Psoas muscle (tissue), 8 donors: Measurements from ENCODE around the gene SLC7A5. TPM values are rescaled to one million over a fixed set of nuclear protein-coding genes. Genes with fewer than 3 reads are reported as not detected.

ENCODE experiments used
- ATAC-seq, 4 donors: fragments of 200-7000 bp; cut with Tn5 transposase; one replicate each; pipeline ENCODE4 v1.9.1; 2020; ENCODE audit warnings: moderate library complexity in 3 of 4, mild to moderate bottlenecking in 2 of 4
- DNase-seq, 2 donors: peaks; one replicate each; pipeline ENCODE4 v3.0.0-alpha.2; 2020
- H3K27ac ChIP-seq: fragments of 200-600 bp; one replicate; pipeline ENCODE4 v1.8.0; 2022
- H3K27me3 ChIP-seq, 3 donors: fragments of 200-600 bp in 1 of 3; one replicate each; pipeline versions ENCODE4 v1.6.1 to v1.8.0; 2013 to 2022; ENCODE audit warnings: low read length in 2 of 3, mild to moderate bottlenecking in 2 of 3, moderate library complexity in 1 of 3; ENCODE audit not compliant: insufficient read depth in 3 of 3
- H3K36me3 ChIP-seq, 2 donors: fragments of 200-600 bp in 1 of 2; one replicate each; pipeline versions ENCODE4 v1.6.1 to v1.8.0; 2013 to 2022; ENCODE audit warnings: low read depth in 1 of 2, mild to moderate bottlenecking in 1 of 2, moderate library complexity in 1 of 2; ENCODE audit not compliant: insufficient read depth in 1 of 2
- H3K4me1 ChIP-seq: fragments of 200-600 bp; one replicate; pipeline ENCODE4 v1.8.0; 2022
- H3K4me3 ChIP-seq: fragments of 200-600 bp; one replicate; pipeline ENCODE4 v1.8.0; 2022; ENCODE audit warnings: mild to moderate bottlenecking
- H3K9me3 ChIP-seq: fragments of 200-600 bp; one replicate; pipeline ENCODE4 v1.8.0; 2022
- CTCF ChIP-seq: fragments of 200-600 bp; IDR thresholded peaks from one replicate; pipeline ENCODE4 v1.8.0; 2022; ENCODE audit warnings: antibody characterized with exemption
- WGBS, 3 donors: extraction: QIAGEN DNeasy Blood & Tissue Kit; methylation state at CpG; one replicate each; pipeline versions ENCODE4 v1.1.6 to v1.1.7; 2013; 5-methylcytosine and 5-hydroxymethylcytosine counted together
- intact Hi-C, 2 donors: fragments of 100-400 bp; cut with DNase I; formaldehyde crosslinking; loops; one replicate each; pipeline versions ENCODE4 v1.11.0 to v1.14.2; 2022
- polyA plus RNA-seq, 3 donors: library from polyadenylated mRNA; stranded (reverse); fragments of 200-250 nt; gene quantifications; one replicate each; pipeline ENCODE4 v1.2.3, GENCODE V29; 2013
- total RNA-seq, 4 donors: library from RNA; stranded (reverse); fragmentation: NEBNext Ultra II Directional in 2 of 4; extraction: Animal tissue kit (Norgen Biotek cat#: 25700) in 2 of 4; gene quantifications; one replicate each; pipeline versions ENCODE4 v1.2.1 to v1.2.4, GENCODE V29; 2021 to 2023
- donor health status: healthy with polysubstance abuse.
- donor health status: DM: no; HTN: no; CAD: no; lungs with moderate emphysema.
- donor health status: Bipolar disorder and iron deficiency.
- donor health status: healthy.
- donor health status: DM: yes; HTN: yes; CAD: no.
- donor health status: DM: no; HTN: no; CAD: no.
- donor health status: DM: no; HTN: no; CAD: no.
- donor health status: DM: yes; HTN: yes; CAD: no.

The SLC7A5 gene
- total and polyA plus RNA-seq, 7 donors = 9.8 to 63.6 (median 20.2) TPM

GRCh38 chr16:87794485-87795078 is 74.7 kb downstream of the SLC7A5 start:
- Histone ChIP-seq H3K4me1 (peaks cover 8% of the 10 kb centered on the region), H3K27ac (no peak overlapping the region), H3K27me3 (no peaks in the 10 kb centered on the region), H3K4me3 (no peak overlapping the region), H3K36me3 (no peaks in the 10 kb centered on the region), H3K9me3 (no peaks in the 10 kb centered on the region)
- ATAC-seq = no peak
- DNase-seq = no peak
- TF ChIP-seq CTCF = no peak
- 88 to 93% (median 88%) methylated on average over 14 of the region's 14 CpGs for WGBS, 3 donors
- intact Hi-C loops = no loop called here

- H3K4me3 ChIP-seq = no peak overlapping the region
- no peak for ATAC-seq
- no peaks in the 10 kb centered on the region for H3K9me3 ChIP-seq
- no peaks in the 10 kb centered on the region for H3K36me3 ChIP-seq
- WGBS, 3 donors = 62 to 92% (median 73%) methylated on average over 7 of the region's 7 CpGs
- DNase-seq = no peak
- no peak for TF ChIP-seq CTCF
- H3K4me1 ChIP-seq = peaks cover 8% of the 10 kb centered on the region
- H3K27me3 ChIP-seq = no peaks in the 10 kb centered on the region
- intact Hi-C loops = no loop called here
- H3K27ac ChIP-seq = peak overlapping the region; percentile 3
Measured at GRCh38 chr16:87792205-87792565, 77.1 kb downstream of the SLC7A5 start.

- H3K4me3 ChIP-seq = no peak overlapping the region
- ATAC-seq (peak in 3 of 4 donors; percentile 45 to 59 (median 45)), DNase-seq (no peak)
- WGBS, 3 donors = 53 to 77% (median 54%) methylated on average over 26 to 32 of the region's 32 CpGs
- H3K36me3 ChIP-seq = no peaks in the 10 kb centered on the region
- H3K4me1 ChIP-seq = peaks cover 8% of the 10 kb centered on the region
- H3K27ac ChIP-seq = peak overlapping the region; percentile 73
- no peaks in the 10 kb centered on the region for H3K27me3 ChIP-seq
- TF ChIP-seq CTCF = no peak
- H3K9me3 ChIP-seq = no peaks in the 10 kb centered on the region
- intact Hi-C loops = no loop called here
Measured at GRCh38 chr16:87791295-87792204, 77.8 kb downstream of the SLC7A5 start.

- H3K27me3 ChIP-seq = no peaks in the 10 kb centered on the region
- WGBS, 3 donors = 44 to 56% (median 46%) methylated on average over 17 of the region's 17 CpGs
- TF ChIP-seq CTCF = no peak
- intact Hi-C loops = no loop called here
- peak; percentile 88 to 92 (median 91) for ATAC-seq
- no peaks in the 10 kb centered on the region for H3K36me3 ChIP-seq
- peak overlapping the region; percentile 73 for H3K27ac ChIP-seq
- no peak overlapping the region for H3K4me3 ChIP-seq
- H3K4me1 ChIP-seq = peaks cover 8% of the 10 kb centered on the region
- DNase-seq = peak; percentile 56 to 78
- H3K9me3 ChIP-seq = no peaks in the 10 kb centered on the region
Measured at GRCh38 chr16:87790292-87791100, 78.8 kb downstream of the SLC7A5 start.
